ENCODE data around the gene SLC23A3.

SLC23A3 gene

GRCh38 chr2:219169930-219170654 lies at the start of gene SLC23A3:
Gene SLC23A3 (minus strand): TSS chr2:219170029. CDS start chr2:219169984, 45 bp downstream.
- no CpG with 5 or more reads among the region's 10 CpGs for WGBS (ENCODE audit: insufficient coverage, insufficient read length)
- no peaks in the 10 kb centered on the region for H3K9me3 ChIP-seq (ENCODE audit: control insufficient read depth, insufficient read depth, low read length)
- no peak within 1 kb of the TSS for H3K27ac ChIP-seq (ENCODE audit: low read length)
- no peak within 1 kb of the TSS for H3K4me3 ChIP-seq (ENCODE audit: low read length)
- H3K4me1 ChIP-seq (ENCODE audit: control insufficient read depth, insufficient read depth, low read length): no peaks in the 10 kb centered on the region
- no peaks in the 10 kb centered on the region for H3K36me3 ChIP-seq (ENCODE audit: control insufficient read depth, insufficient read depth, low read length)
- DNase-seq (ENCODE audit: low read depth, low spot score): no peak
- H3K27me3 ChIP-seq (ENCODE audit: control insufficient read depth, insufficient read depth, low read length): no peaks in the 10 kb centered on the region

- Histone ChIP-seq H3K9me3 (ENCODE audit: control insufficient read depth, insufficient read depth, low read length) (no peaks in the 10 kb centered on the region), H3K27me3 (ENCODE audit: control insufficient read depth, insufficient read depth, low read length) (no peaks in the 10 kb centered on the region), H3K4me1 (ENCODE audit: control insufficient read depth, insufficient read depth, low read length) (peaks cover 6% of the 10 kb centered on the region), H3K36me3 (ENCODE audit: control insufficient read depth, insufficient read depth, low read length) (peaks cover 28% of the 10 kb centered on the region), H3K27ac (ENCODE audit: low read length) (no peak within 1 kb of the TSS), H3K4me3 (ENCODE audit: low read length) (peak within 1 kb of the TSS; percentile 61)
- WGBS (ENCODE audit: insufficient coverage, insufficient read length): no CpG with 5 or more reads among the region's 71 CpGs
- peak; percentile 82 for DNase-seq (ENCODE audit: low read depth, low spot score)
Measured at GRCh38 chr2:219218732-219219701, 49.2 kb upstream of the SLC23A3 start, which contains the start of gene ABCB6. Gene ABCB6 (minus strand): TSS chr2:219218958. CDS start chr2:219218673, 285 bp downstream.

GRCh38 chr2:219218217-219218731 lies 48.4 kb upstream of the SLC23A3 start:
- no CpG with 5 or more reads among the region's 37 CpGs for WGBS (ENCODE audit: insufficient coverage, insufficient read length)

GRCh38 chr2:219216535-219216915 lies 46.7 kb upstream of the SLC23A3 start:
- Histone ChIP-seq H3K36me3 (ENCODE audit: control insufficient read depth, insufficient read depth, low read length) (peaks cover 18% of the 10 kb centered on the region; the same call in 1 of the 2 replicates), H3K27me3 (ENCODE audit: control insufficient read depth, insufficient read depth, low read length) (no peaks in the 10 kb centered on the region), H3K27ac (ENCODE audit: low read length) (no peak overlapping the region), H3K9me3 (ENCODE audit: control insufficient read depth, insufficient read depth, low read length) (no peaks in the 10 kb centered on the region), H3K4me3 (ENCODE audit: low read length) (no peak overlapping the region), H3K4me1 (ENCODE audit: control insufficient read depth, insufficient read depth, low read length) (peaks cover 6% of the 10 kb centered on the region)
- no peak for DNase-seq (ENCODE audit: low read depth, low spot score)
- WGBS (ENCODE audit: insufficient coverage, insufficient read length): no CpG with 5 or more reads among the region's 6 CpGs

More at GRCh38 chr2:219218217-219218731, 48.4 kb upstream of the SLC23A3 start:
- no peaks in the 10 kb centered on the region for H3K27me3 ChIP-seq (ENCODE audit: control insufficient read depth, insufficient read depth, low read length)
- H3K4me3 ChIP-seq (ENCODE audit: low read length): peak overlapping the region; percentile 61
- DNase-seq (ENCODE audit: low read depth, low spot score): no peak
- H3K4me1 ChIP-seq (ENCODE audit: control insufficient read depth, insufficient read depth, low read length): peaks cover 6% of the 10 kb centered on the region
- peaks cover 22% of the 10 kb centered on the region for H3K36me3 ChIP-seq (ENCODE audit: control insufficient read depth, insufficient read depth, low read length)
- H3K27ac ChIP-seq (ENCODE audit: low read length): no peak overlapping the region
- H3K9me3 ChIP-seq (ENCODE audit: control insufficient read depth, insufficient read depth, low read length): no peaks in the 10 kb centered on the region

- no peak for DNase-seq (ENCODE audit: low read depth, low spot score)
- peaks cover 6% of the 10 kb centered on the region for H3K4me1 ChIP-seq (ENCODE audit: control insufficient read depth, insufficient read depth, low read length)
- WGBS (ENCODE audit: insufficient coverage, insufficient read length): no CpG with 5 or more reads among the region's 27 CpGs
- no peaks in the 10 kb centered on the region for H3K9me3 ChIP-seq (ENCODE audit: control insufficient read depth, insufficient read depth, low read length)
- H3K36me3 ChIP-seq (ENCODE audit: control insufficient read depth, insufficient read depth, low read length): peaks cover 20% of the 10 kb centered on the region; the same call in 1 of the 2 replicates
- H3K27me3 ChIP-seq (ENCODE audit: control insufficient read depth, insufficient read depth, low read length): no peaks in the 10 kb centered on the region
- H3K4me3 ChIP-seq (ENCODE audit: low read length): no peak overlapping the region
- H3K27ac ChIP-seq (ENCODE audit: low read length): no peak overlapping the region
Measured at GRCh38 chr2:219215871-219216534, 46.2 kb upstream of the SLC23A3 start.

GRCh38 chr2:219214786-219215185 lies 45.0 kb upstream of the SLC23A3 start:
- no CpG with 5 or more reads among the region's 6 CpGs for WGBS (ENCODE audit: insufficient coverage, insufficient read length)
- Histone ChIP-seq H3K27ac (ENCODE audit: low read length) (no peak overlapping the region), H3K4me1 (ENCODE audit: control insufficient read depth, insufficient read depth, low read length) (peaks cover 6% of the 10 kb centered on the region), H3K9me3 (ENCODE audit: control insufficient read depth, insufficient read depth, low read length) (no peaks in the 10 kb centered on the region), H3K4me3 (ENCODE audit: low read length) (no peak overlapping the region), H3K36me3 (ENCODE audit: control insufficient read depth, insufficient read depth, low read length) (peaks cover 24% of the 10 kb centered on the region), H3K27me3 (ENCODE audit: control insufficient read depth, insufficient read depth, low read length) (no peaks in the 10 kb centered on the region)
- DNase-seq (ENCODE audit: low read depth, low spot score): no peak

- Histone ChIP-seq H3K4me1 (ENCODE audit: control insufficient read depth, insufficient read depth, low read length) (peaks cover 6% of the 10 kb centered on the region), H3K27ac (ENCODE audit: low read length) (no peak overlapping the region), H3K4me3 (ENCODE audit: low read length) (no peak overlapping the region), H3K36me3 (ENCODE audit: control insufficient read depth, insufficient read depth, low read length) (peaks cover 24% of the 10 kb centered on the region), H3K9me3 (ENCODE audit: control insufficient read depth, insufficient read depth, low read length) (no peaks in the 10 kb centered on the region), H3K27me3 (ENCODE audit: control insufficient read depth, insufficient read depth, low read length) (no peaks in the 10 kb centered on the region)
- no peak for DNase-seq (ENCODE audit: low read depth, low spot score)
- no CpG with 5 or more reads among the region's 15 CpGs for WGBS (ENCODE audit: insufficient coverage, insufficient read length)
Measured at GRCh38 chr2:219214141-219214540, 44.3 kb upstream of the SLC23A3 start.

GRCh38 chr2:219213486-219214071 lies 43.8 kb upstream of the SLC23A3 start:
- H3K27me3 ChIP-seq (ENCODE audit: control insufficient read depth, insufficient read depth, low read length): no peaks in the 10 kb centered on the region
- no peak overlapping the region for H3K4me3 ChIP-seq (ENCODE audit: low read length)
- WGBS (ENCODE audit: insufficient coverage, insufficient read length): no CpG with 5 or more reads among the region's 10 CpGs
- H3K4me1 ChIP-seq (ENCODE audit: control insufficient read depth, insufficient read depth, low read length): peaks cover 6% of the 10 kb centered on the region
- no peaks in the 10 kb centered on the region for H3K9me3 ChIP-seq (ENCODE audit: control insufficient read depth, insufficient read depth, low read length)
- no peak overlapping the region for H3K27ac ChIP-seq (ENCODE audit: low read length)
- H3K36me3 ChIP-seq (ENCODE audit: control insufficient read depth, insufficient read depth, low read length): peaks cover 24% of the 10 kb centered on the region
- DNase-seq (ENCODE audit: low read depth, low spot score): no peak

- no peak for DNase-seq (ENCODE audit: low read depth, low spot score)
- WGBS (ENCODE audit: insufficient coverage, insufficient read length): no CpG with 5 or more reads among the region's 8 CpGs
- H3K4me3 ChIP-seq (ENCODE audit: low read length): no peak overlapping the region
Measured at GRCh38 chr2:219213026-219213415, 43.2 kb upstream of the SLC23A3 start.

More at GRCh38 chr2:219213026-219213415, 43.2 kb upstream of the SLC23A3 start:
- H3K9me3 ChIP-seq (ENCODE audit: control insufficient read depth, insufficient read depth, low read length): no peaks in the 10 kb centered on the region
- H3K4me1 ChIP-seq (ENCODE audit: control insufficient read depth, insufficient read depth, low read length): peaks cover 5% of the 10 kb centered on the region
- H3K27me3 ChIP-seq (ENCODE audit: control insufficient read depth, insufficient read depth, low read length): no peaks in the 10 kb centered on the region
- no peak overlapping the region for H3K27ac ChIP-seq (ENCODE audit: low read length)
- peaks cover 24% of the 10 kb centered on the region for H3K36me3 ChIP-seq (ENCODE audit: control insufficient read depth, insufficient read depth, low read length)
